DOHH2 (cell line): ENCODE results near the gene RPTOR.
A peak's percentile ranks its signal among the peaks of the same experiment; 100 is the strongest.

ENCODE experiments used
- H3F3A ChIP-seq: fragments of 200-600 bp; sonication (generic), shearing (Covaris generic); 2 replicates; pipeline ENCODE4 v1.6.0; 2016; ENCODE audit warnings: antibody characterized with exemption, mild to moderate bottlenecking; ENCODE audit not compliant: control insufficient read depth, insufficient read depth
- H3K27ac ChIP-seq: fragments of 200-600 bp; sonication (generic); 2 replicates; pipeline ENCODE4 v1.5.1; 2014; ENCODE audit warnings: low read depth, mild to moderate bottlenecking, low read length, moderate library complexity
- H3K27me3 ChIP-seq: fragments of 200-600 bp; sonication (generic); 2 replicates; pipeline ENCODE4 v1.6.1; 2014; ENCODE audit warnings: mild to moderate bottlenecking, low read length, mixed read lengths; ENCODE audit not compliant: control insufficient read depth
- H3K36me3 ChIP-seq: fragments of 200-600 bp; sonication (generic); 2 replicates; pipeline ENCODE4 v1.6.1; 2014; ENCODE audit warnings: mild to moderate bottlenecking, low read length, moderate library complexity, mixed read lengths; ENCODE audit not compliant: control insufficient read depth
- H3K4me1 ChIP-seq: fragments of 200-600 bp; sonication (generic); 2 replicates; pipeline ENCODE4 v1.6.1; 2014; ENCODE audit warnings: mild to moderate bottlenecking, low read length, mixed read lengths; ENCODE audit not compliant: control insufficient read depth
- H3K4me2 ChIP-seq: fragments of 200-600 bp; sonication (generic); 2 replicates; pipeline ENCODE4 v1.6.0; 2014; ENCODE audit warnings: mild to moderate bottlenecking, low read length, moderate library complexity
- H3K4me3 ChIP-seq: fragments of 200-600 bp; sonication (generic); 2 replicates; pipeline ENCODE4 v1.5.1; 2014; ENCODE audit warnings: mild to moderate bottlenecking, low read length, mixed read lengths
- H3K79me2 ChIP-seq: fragments of 200-600 bp; sonication (generic); 2 replicates; pipeline ENCODE4 v1.6.1; 2014; ENCODE audit warnings: mild to moderate bottlenecking, low read length, mixed read lengths; ENCODE audit not compliant: control insufficient read depth
- H3K9me2 ChIP-seq: fragments of 200-600 bp; sonication (generic); replicated peaks from 2 replicates; pipeline ENCODE4 v1.6.1; 2014; ENCODE audit warnings: mild to moderate bottlenecking, low read length, mixed read lengths; ENCODE audit not compliant: control insufficient read depth
- H3K9me3 ChIP-seq: fragments of 200-600 bp; sonication (generic); 2 replicates; pipeline ENCODE4 v1.6.1; 2014; ENCODE audit warnings: antibody characterized with exemption, low read length, mixed read lengths; ENCODE audit not compliant: control insufficient read depth, insufficient read depth
- H4K20me1 ChIP-seq: fragments of 200-600 bp; sonication (generic); 2 replicates; pipeline ENCODE4 v1.6.0; 2014; ENCODE audit warnings: low read depth, mild to moderate bottlenecking, antibody characterized with exemption, low read length, moderate library complexity; ENCODE audit not compliant: control insufficient read depth, insufficient read depth
- EZH2phosphoT487 ChIP-seq: fragments of 200-600 bp; sonication (generic); IDR thresholded peaks from 2 replicates; pipeline ENCODE4 v1.6.1; 2017; ENCODE audit warnings: borderline replicate concordance, mild to moderate bottlenecking, antibody characterized with exemption, low read length, moderate library complexity, mixed read lengths
- TF ChIP-seq, protein P1 (sequence below): fragments of 200-600 bp; sonication (generic); IDR thresholded peaks from one replicate; pipeline ENCODE4 v1.5.1; 2014; ENCODE audit warnings: antibody characterized with exemption, mild to moderate bottlenecking, low read depth, low read length; ENCODE audit not compliant: poor library complexity, severe bottlenecking

Gene RPTOR

DNA sequence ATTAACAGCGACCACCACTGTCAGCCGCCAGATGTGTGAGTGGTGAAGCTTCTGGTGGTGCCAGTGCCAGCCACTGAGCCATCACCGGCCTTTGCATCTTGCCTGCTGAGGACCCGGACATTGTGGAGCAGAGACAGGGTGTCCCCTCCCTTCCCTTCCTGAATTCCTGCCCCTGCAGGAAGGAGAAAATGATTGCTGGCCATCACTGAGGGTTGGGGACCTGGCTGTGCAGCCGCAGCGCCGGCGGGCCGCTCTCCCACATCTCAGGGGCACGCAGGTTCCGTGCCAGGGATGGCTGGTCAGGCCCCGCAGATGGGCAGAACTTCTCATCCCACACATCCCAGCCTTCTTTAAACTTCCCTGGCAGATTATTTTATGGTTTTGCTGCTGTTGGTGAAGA is 56.5 kb downstream of the RPTOR start:
- no peaks in the 10 kb centered on the region for H3K36me3 ChIP-seq
- H4K20me1 ChIP-seq: no peaks in the 10 kb centered on the region
- peaks cover 91% of the 10 kb centered on the region for H3K79me2 ChIP-seq
- H3F3A ChIP-seq: peaks cover 22% of the 10 kb centered on the region
- H3K4me3 ChIP-seq: no peak overlapping the region
- TF ChIP-seq, protein P1, sequence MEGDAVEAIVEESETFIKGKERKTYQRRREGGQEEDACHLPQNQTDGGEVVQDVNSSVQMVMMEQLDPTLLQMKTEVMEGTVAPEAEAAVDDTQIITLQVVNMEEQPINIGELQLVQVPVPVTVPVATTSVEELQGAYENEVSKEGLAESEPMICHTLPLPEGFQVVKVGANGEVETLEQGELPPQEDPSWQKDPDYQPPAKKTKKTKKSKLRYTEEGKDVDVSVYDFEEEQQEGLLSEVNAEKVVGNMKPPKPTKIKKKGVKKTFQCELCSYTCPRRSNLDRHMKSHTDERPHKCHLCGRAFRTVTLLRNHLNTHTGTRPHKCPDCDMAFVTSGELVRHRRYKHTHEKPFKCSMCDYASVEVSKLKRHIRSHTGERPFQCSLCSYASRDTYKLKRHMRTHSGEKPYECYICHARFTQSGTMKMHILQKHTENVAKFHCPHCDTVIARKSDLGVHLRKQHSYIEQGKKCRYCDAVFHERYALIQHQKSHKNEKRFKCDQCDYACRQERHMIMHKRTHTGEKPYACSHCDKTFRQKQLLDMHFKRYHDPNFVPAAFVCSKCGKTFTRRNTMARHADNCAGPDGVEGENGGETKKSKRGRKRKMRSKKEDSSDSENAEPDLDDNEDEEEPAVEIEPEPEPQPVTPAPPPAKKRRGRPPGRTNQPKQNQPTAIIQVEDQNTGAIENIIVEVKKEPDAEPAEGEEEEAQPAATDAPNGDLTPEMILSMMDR: no peak
- TF ChIP-seq EZH2phosphoT487: no peak
- H3K27me3 ChIP-seq: no peaks in the 10 kb centered on the region
- no peak overlapping the region for H3K27ac ChIP-seq
- peaks cover 43% of the 10 kb centered on the region for H3K4me1 ChIP-seq
- no peaks in the 10 kb centered on the region for H3K9me3 ChIP-seq
- H3K4me2 ChIP-seq: no peak overlapping the region
- H3K9me2 ChIP-seq: no peaks in the 10 kb centered on the region

DNA sequence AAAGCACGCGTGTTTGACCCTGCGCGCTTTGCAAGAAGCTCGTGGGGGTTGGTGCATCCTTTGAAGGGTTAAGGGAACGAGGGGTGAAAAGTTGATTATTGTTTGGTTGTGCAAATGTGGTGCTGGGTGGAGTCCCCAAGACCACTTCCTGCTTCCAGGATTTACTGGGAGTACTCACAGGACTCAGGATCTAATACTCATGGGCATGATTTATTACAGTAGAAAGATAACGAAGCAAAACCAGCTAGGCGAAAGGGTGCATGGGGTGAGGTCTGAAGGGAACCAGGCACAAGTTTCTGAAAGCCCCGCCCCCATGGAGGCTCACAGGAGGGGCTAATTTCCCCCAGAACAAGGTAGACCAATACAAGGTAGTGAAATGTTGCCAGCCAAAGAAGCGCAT is 58.8 kb downstream of the RPTOR start:
- Histone ChIP-seq H3K9me2 (no peaks in the 10 kb centered on the region), H4K20me1 (no peaks in the 10 kb centered on the region), H3K27ac (peak overlapping the region; percentile 89), H3K4me3 (no peak overlapping the region), H3K79me2 (peaks cover 90% of the 10 kb centered on the region), H3K9me3 (no peaks in the 10 kb centered on the region), H3K27me3 (no peaks in the 10 kb centered on the region), H3K36me3 (no peaks in the 10 kb centered on the region), H3F3A (peaks cover 22% of the 10 kb centered on the region), H3K4me2 (peak overlapping the region; percentile 14; the same call in 1 of the 2 replicates), H3K4me1 (peaks cover 57% of the 10 kb centered on the region)
- TF ChIP-seq, protein P1: no peak
- no peak for TF ChIP-seq EZH2phosphoT487

DNA sequence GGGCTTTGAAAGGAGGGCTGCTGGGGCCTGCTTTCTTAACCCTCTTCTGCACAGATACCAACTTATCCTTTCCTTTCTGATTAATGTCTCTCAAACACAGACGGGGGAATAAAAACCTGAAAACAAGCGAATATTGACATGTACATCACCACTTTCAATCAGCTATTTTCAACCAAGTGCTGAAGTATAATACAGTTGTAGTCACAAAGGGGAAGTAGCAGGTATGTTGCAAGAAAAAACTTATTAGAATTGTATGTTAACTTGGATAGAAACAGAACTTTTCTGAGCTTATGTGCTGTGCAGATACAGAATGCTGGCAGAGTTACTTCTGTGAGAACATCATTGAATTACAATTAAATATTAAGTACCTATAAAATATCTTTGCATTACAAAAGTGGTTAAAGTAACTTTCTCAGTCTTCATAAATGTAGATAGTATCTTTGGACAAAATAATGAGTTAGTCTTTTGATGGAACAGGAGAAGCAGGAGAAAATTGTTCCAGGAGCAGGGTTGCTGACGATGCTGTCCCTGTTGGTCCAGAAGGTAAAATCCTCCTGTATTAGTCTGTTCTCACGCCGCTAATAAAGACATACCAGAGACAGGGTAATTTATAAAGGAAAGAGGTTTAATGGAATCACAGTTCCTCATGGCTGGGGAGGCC is 59.5 kb downstream of the RPTOR start:
- peaks cover 90% of the 10 kb centered on the region for H3K79me2 ChIP-seq

More for the DNA sequence above, 59.5 kb downstream of the RPTOR start:
- peaks cover 64% of the 10 kb centered on the region for H3K4me1 ChIP-seq
- peak overlapping the region; percentile 91 for H3K4me2 ChIP-seq
- no peaks in the 10 kb centered on the region for H3K36me3 ChIP-seq
- peak overlapping the region; percentile 69 for H3K4me3 ChIP-seq
- peaks cover 22% of the 10 kb centered on the region for H3F3A ChIP-seq
- H3K9me3 ChIP-seq: no peaks in the 10 kb centered on the region
- peak overlapping the region; percentile 89 for H3K27ac ChIP-seq
- no peaks in the 10 kb centered on the region for H4K20me1 ChIP-seq
- TF ChIP-seq, protein P1: no peak
- TF ChIP-seq EZH2phosphoT487: no peak
- no peaks in the 10 kb centered on the region for H3K9me2 ChIP-seq
- H3K27me3 ChIP-seq: no peaks in the 10 kb centered on the region
